SK-N-SH treated with all-trans-retinoic acid at 6 μM for 48 hours (cell line): Measurements from ENCODE around the gene MTA1.

Experiments
- ZC3H10 ChIP-seq: fragments of 250-450 bp; sonication (Bioruptor Pico); IDR thresholded peaks from 2 replicates; pipeline ENCODE4 v1.5.1; 2021; ENCODE audit warnings: mild to moderate bottlenecking, moderate library complexity
- ZNF70 ChIP-seq: fragments of 450-650 bp; formaldehyde crosslinking; IDR thresholded peaks from 2 replicates; pipeline ENCODE4 v1.5.0; 2020; ENCODE audit warnings: mild to moderate bottlenecking, moderate library complexity
- ZNF8 ChIP-seq: fragments of 450-650 bp; formaldehyde crosslinking; IDR thresholded peaks from 2 replicates; pipeline ENCODE4 v1.5.0; 2020; ENCODE audit warnings: mild to moderate bottlenecking, moderate library complexity
- TF ChIP-seq, protein P1 (sequence below): fragments of 250-450 bp; sonication (Bioruptor Pico); IDR thresholded peaks from 2 replicates; pipeline ENCODE4 v1.5.1; 2021; ENCODE audit warnings: mild to moderate bottlenecking, moderate library complexity
- TF ChIP-seq, protein P2 (sequence below): fragments of 250-450 bp; sonication (Bioruptor Pico); IDR thresholded peaks from 2 replicates; pipeline ENCODE4 v1.5.1; 2020; ENCODE audit warnings: low read depth, mild to moderate bottlenecking, moderate library complexity

DNA sequence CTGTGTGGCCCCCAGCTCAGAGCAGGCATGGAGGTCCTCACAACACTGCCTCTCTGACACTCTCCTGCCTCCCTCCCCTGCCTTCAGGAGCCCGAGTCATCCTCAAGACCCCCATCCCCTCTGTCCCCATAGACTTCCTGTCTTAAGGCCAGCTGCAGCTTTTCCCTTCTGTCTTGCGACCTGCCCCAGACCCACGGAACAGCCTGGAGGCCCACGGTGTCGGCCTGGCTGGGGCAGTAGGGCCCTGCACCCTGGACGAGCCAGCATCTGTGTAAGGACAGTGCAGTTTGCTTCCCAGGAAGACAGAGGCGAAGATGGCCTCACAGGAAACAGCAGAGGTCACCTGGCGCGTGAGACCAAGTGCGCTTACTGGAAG, 81.1 kb downstream of the MTA1 start:
- no peak for TF ChIP-seq ZNF8 (CRISPR knock-in tag)
- TF ChIP-seq, protein P1, sequence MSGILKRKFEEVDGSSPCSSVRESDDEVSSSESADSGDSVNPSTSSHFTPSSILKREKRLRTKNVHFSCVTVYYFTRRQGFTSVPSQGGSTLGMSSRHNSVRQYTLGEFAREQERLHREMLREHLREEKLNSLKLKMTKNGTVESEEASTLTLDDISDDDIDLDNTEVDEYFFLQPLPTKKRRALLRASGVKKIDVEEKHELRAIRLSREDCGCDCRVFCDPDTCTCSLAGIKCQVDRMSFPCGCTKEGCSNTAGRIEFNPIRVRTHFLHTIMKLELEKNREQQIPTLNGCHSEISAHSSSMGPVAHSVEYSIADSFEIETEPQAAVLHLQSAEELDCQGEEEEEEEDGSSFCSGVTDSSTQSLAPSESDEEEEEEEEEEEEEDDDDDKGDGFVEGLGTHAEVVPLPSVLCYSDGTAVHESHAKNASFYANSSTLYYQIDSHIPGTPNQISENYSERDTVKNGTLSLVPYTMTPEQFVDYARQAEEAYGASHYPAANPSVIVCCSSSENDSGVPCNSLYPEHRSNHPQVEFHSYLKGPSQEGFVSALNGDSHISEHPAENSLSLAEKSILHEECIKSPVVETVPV (CRISPR knock-in tag) = no peak
- TF ChIP-seq, protein P2, sequence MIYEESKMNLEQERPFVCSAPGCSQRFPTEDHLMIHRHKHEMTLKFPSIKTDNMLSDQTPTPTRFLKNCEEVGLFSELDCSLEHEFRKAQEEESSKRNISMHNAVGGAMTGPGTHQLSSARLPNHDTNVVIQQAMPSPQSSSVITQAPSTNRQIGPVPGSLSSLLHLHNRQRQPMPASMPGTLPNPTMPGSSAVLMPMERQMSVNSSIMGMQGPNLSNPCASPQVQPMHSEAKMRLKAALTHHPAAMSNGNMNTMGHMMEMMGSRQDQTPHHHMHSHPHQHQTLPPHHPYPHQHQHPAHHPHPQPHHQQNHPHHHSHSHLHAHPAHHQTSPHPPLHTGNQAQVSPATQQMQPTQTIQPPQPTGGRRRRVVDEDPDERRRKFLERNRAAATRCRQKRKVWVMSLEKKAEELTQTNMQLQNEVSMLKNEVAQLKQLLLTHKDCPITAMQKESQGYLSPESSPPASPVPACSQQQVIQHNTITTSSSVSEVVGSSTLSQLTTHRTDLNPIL = no peak
- TF ChIP-seq ZNF70 (CRISPR knock-in tag) = no peak
- TF ChIP-seq ZC3H10 (CRISPR knock-in tag) = no peak
